Heart left ventricle (tissue), 13 donors: Measurements from ENCODE around the gene KRT3.

Source experiments
- CTCF ChIP-seq, 12 donors: fragments of 200-600 bp; sonication (generic) in 4 of 12; IDR thresholded peaks; one replicate each; pipeline versions ENCODE4 v1.5.0 to v1.8.0; 2018 to 2022; ENCODE audit warnings: antibody characterized with exemption in 12 of 12, mild to moderate bottlenecking in 5 of 12
- POLR2A ChIP-seq, 2 donors: fragments of 450-650 bp; IDR thresholded peaks; one replicate each; pipeline ENCODE4 v1.6.1; 2017; ENCODE audit warnings: antibody characterized with exemption in 2 of 2, mild to moderate bottlenecking in 2 of 2, moderate library complexity in 2 of 2
- donor health status: ischemic (EF 13 %, LVEDD 7.1; RV severe dilation, severe dysfunction).
- donor health status: DM: no; HTN: yes; CAD: no.
- donor health status: DM: no; HTN: no; CAD: no.
- donor health status: ischemic (EF 25% LVEDD 6.9; RV normal size, moderate dysfunction).
- donor health status: ischemic (EF 25% LVEDD 5.7; RV mildly dilated, moderate dysfunction).
- donor health status: ischemic (EF 35%, LVEDD 5.7; RV mildly dilated, moderate dysfunction).
- donor health status: nonischemic (EF 11% LVEDD 7.7; RV severe dilation, severe dysfunction).
- donor health status: DM: yes; HTN: yes; CAD: no.
- donor health status: PGD.
- donor health status: ischemic (EF 29% LVEDD 5.4; RV normal size, mild dysfunction).
- donor health status: nonischemic (EF 23%, LVEDD 6.1; RV moderate dilation, normal function).

- no peak for TF ChIP-seq CTCF (IDR thresholded peaks at IDR 0.05)
- no peak for TF ChIP-seq POLR2A (IDR thresholded peaks at IDR 0.05)
These were observed 6.9 kb downstream of the KRT3 start for GRCh38 chr12:52788876-52789636.
